Pancreas (tissue), 10 donors: ENCODE measurements around the gene ZCCHC14. TPM values are rescaled to one million over a fixed set of nuclear protein-coding genes. Genes with fewer than 3 reads are reported as not detected.
"Not testable (repeated sequence)": the region's sequence is repeated elsewhere in the genome, so short reads cannot be mapped to it uniquely, and the experiment has no call there.

Experiments
- ATAC-seq, 4 donors: fragments of 200-7000 bp; cut with Tn5 transposase; one replicate each; pipeline versions ENCODE4 v1.8.0 to v1.9.1; 2020; ENCODE audit warnings: mild to moderate bottlenecking in 4 of 4, moderate library complexity in 4 of 4
- DNase-seq, 6 donors: peaks; one replicate each; pipeline ENCODE4 v3.0.0-alpha.2; 2020
- FAIRE-seq: peaks from 2 replicates; lab custom pipeline; 2012; peaks lifted over from hg19 to GRCh38; lab: Jason Lieb, UNC
- H3K27ac ChIP-seq, 4 donors: fragments of 200-600 bp; sonication (generic); 1 replicate in 3 of 4; 2 replicates in 1 of 4; pipeline versions ENCODE4 v1.5.0 to v1.8.0; 2020
- H3K27me3 ChIP-seq, 4 donors: fragments of 200-600 bp; one replicate each; pipeline ENCODE4 v1.8.0; 2021
- H3K36me3 ChIP-seq, 3 donors: fragments of 200-600 bp; sonication (generic) in 1 of 3; one replicate each; pipeline versions ENCODE4 v1.5.0 to v1.8.0; 2020 to 2021
- H3K4me1 ChIP-seq, 3 donors: fragments of 200-600 bp; one replicate each; pipeline ENCODE4 v1.8.0; 2021
- H3K4me3 ChIP-seq, 4 donors: fragments of 200-600 bp; sonication (generic) in 2 of 4; one replicate each; pipeline versions ENCODE4 v1.5.0 to v1.8.0; 2020 to 2021
- H3K9me3 ChIP-seq, 4 donors: fragments of 200-600 bp; one replicate each; pipeline ENCODE4 v1.8.0; 2021
- WGBS, 2 donors: extraction: QIAGEN DNeasy Blood & Tissue Kit; methylation state at CpG; one replicate each; pipeline ENCODE4 v1.1.7; 2013; 5-methylcytosine and 5-hydroxymethylcytosine counted together
- intact Hi-C, 3 donors: fragments of 100-400 bp; cut with DNase I; formaldehyde crosslinking; loops; one replicate each; pipeline versions ENCODE4 v1.11.1 to v1.14.2; 2022
- polyA plus RNA-seq, 2 donors: library from polyadenylated mRNA; stranded (reverse); fragments of 200-250 nt; gene quantifications; one replicate each; pipeline ENCODE4 v1.2.3, GENCODE V29; 2013
- total RNA-seq, 6 donors: library from RNA; stranded (reverse); fragmentation: NEBNext Ultra II Directional in 4 of 6; extraction: Animal tissue kit (Norgen Biotek cat#: 25700) in 4 of 6; gene quantifications; one replicate each; pipeline versions ENCODE4 v1.2.1 to v1.2.4, GENCODE V29; 2021 to 2023
- TF ChIP-seq, protein P1 (sequence below), 4 donors: fragments of 200-600 bp; sonication (generic) in 3 of 4; IDR thresholded peaks; one replicate each; pipeline versions ENCODE4 v1.5.0 to v1.8.0; 2021; ENCODE audit warnings: antibody characterized with exemption in 4 of 4
- donor health status: healthy with polysubstance abuse.
- donor health status: DM: no; HTN: no; CAD: no; lungs with moderate emphysema.
- donor health status: DM: no; HTN: no; CAD: no.
- donor health status: control.
- donor health status: control.
- donor health status: Bipolar disorder and iron deficiency.
- donor health status: DM: yes; HTN: yes; CAD: no.
- donor health status: DM: no; HTN: no; CAD: no.
- donor health status: DM: no; HTN: no; CAD: no.
- donor health status: DM: yes; HTN: yes; CAD: no.

Gene ZCCHC14
- total and polyA plus RNA-seq, 8 donors = 10.7 to 20.0 (median 12.8) TPM

DNA sequence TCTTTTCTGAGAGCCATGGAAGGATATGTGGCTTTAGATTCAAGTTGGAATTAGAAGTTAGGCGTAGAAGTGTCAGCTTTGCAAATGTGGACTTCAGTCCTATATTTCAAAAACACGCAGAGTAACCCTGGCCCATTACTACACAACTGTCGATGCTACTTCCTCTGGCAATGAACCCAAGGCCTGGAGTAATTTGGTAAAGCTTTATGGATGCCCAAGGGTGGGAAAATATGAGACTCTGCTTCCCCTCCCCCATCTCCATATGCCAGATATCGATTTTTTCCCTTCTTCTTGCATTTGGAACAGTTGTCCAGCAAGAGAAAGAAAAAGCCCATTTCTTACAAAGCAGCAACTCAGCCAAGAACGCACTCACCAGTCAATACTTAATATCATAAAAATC is 103.6 kb downstream of the ZCCHC14 start:
- DNase-seq = peak in 2 of 6 donors; percentile 37 to 64

DNA sequence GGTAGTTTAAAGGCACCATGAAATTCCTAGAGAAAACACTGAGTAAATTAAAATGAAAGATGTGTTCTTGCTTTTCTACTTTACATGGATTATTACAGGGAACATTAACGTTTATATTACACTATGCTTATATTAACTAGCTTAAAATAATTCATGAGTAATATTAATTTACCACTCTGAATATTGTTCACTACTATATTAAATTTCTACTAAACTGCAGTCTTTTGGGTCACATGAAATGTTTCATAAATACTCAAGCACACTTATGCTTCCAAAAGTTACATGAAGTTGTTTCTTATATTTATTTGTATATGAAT is 104.0 kb downstream of the ZCCHC14 start:
- Histone ChIP-seq H3K27me3 (no peaks in the 10 kb centered on the region), H3K36me3 (no peaks in the 10 kb centered on the region), H3K9me3 (no peaks in the 10 kb centered on the region), H3K27ac (peak overlapping the region; percentile 60 to 97 (median 91)), H3K4me1 (peaks cover 20 to 44% (median 25%) of the 10 kb centered on the region in 3 donors), H3K4me3 (no peak overlapping the region)
- TF ChIP-seq, protein P1, sequence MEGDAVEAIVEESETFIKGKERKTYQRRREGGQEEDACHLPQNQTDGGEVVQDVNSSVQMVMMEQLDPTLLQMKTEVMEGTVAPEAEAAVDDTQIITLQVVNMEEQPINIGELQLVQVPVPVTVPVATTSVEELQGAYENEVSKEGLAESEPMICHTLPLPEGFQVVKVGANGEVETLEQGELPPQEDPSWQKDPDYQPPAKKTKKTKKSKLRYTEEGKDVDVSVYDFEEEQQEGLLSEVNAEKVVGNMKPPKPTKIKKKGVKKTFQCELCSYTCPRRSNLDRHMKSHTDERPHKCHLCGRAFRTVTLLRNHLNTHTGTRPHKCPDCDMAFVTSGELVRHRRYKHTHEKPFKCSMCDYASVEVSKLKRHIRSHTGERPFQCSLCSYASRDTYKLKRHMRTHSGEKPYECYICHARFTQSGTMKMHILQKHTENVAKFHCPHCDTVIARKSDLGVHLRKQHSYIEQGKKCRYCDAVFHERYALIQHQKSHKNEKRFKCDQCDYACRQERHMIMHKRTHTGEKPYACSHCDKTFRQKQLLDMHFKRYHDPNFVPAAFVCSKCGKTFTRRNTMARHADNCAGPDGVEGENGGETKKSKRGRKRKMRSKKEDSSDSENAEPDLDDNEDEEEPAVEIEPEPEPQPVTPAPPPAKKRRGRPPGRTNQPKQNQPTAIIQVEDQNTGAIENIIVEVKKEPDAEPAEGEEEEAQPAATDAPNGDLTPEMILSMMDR (IDR thresholded peaks at IDR 0.05) = no peak
- WGBS, 2 donors = 5 to 10% methylated on average over 1 of the region's 1 CpG
- FAIRE-seq (no peak), ATAC-seq (no peak), DNase-seq (no peak)
- intact Hi-C loops = loop anchor here in 1 of 3 donors (10.0 kb wide), 1 partner anchor 64 kb away; no protein-coding TSS in a partner anchor

More for the DNA sequence above, 103.6 kb downstream of the ZCCHC14 start:
- H3K4me3 ChIP-seq = no peak overlapping the region
- H3K9me3 ChIP-seq = no peaks in the 10 kb centered on the region
- no peaks in the 10 kb centered on the region for H3K36me3 ChIP-seq
- no peak for FAIRE-seq
- H3K4me1 ChIP-seq = peaks cover 23 to 49% (median 30%) of the 10 kb centered on the region in 3 donors
- 35 to 46% methylated on average over 5 of the region's 5 CpGs for WGBS, 2 donors
- H3K27me3 ChIP-seq = no peaks in the 10 kb centered on the region
- ATAC-seq = no peak
- TF ChIP-seq, protein P1 (IDR thresholded peaks at IDR 0.05) = no peak
- H3K27ac ChIP-seq = peak overlapping the region in 3 of 4 donors; percentile 60 to 97 (median 93)
- intact Hi-C loops = loop anchor here in 1 of 3 donors (10.0 kb wide), 1 partner anchor 64 kb away; no protein-coding TSS in a partner anchor

DNA sequence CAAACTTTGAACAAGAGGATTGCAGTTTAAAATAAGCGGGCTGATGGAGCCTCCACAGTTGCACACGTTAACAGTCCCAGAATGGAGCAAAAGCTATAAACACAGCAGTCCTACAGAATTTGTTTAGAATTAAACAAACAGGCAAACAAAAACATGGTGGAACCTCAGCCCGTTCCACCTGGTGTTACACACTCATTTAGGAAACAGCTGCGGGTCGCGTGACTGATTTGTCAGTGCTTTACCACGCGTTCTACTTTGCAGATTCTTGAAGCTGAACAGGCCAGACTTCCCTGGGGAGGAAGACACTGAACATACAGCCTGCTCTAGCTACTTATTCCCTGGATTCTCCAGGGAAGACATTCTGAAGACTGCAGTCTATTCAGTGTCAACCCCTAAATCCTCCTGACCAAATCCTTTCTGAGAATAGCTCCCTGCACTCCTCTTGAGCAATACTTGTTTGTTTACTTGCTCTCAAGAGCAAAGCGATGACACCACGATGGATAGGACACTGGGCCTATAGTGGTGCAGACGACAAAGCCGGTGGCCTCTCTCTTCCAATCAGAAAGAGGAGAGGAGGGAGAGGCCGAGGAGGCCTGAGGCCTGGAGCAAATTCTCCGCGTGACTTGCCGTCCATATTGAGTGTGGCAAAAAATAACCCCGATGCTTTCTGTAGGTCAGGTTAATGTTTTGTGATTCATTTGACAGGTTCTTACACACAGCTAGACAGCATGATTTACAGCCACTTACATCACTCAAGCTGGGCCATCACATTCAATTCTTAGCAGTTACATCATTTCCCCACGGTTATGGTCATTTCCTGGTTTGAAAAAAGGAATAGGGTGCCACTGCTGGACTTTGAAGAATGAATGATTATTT is 104.6 kb downstream of the ZCCHC14 start:
- FAIRE-seq (peak; percentile 97), ATAC-seq (peak; percentile 59 to 76 (median 72)), DNase-seq (peak; percentile 73 to 97 (median 94))
- Histone ChIP-seq H3K27me3 (no peaks in the 10 kb centered on the region), H3K4me1 (peaks cover 16 to 38% (median 19%) of the 10 kb centered on the region in 3 donors), H3K36me3 (no peaks in the 10 kb centered on the region), H3K4me3 (no peak overlapping the region), H3K27ac (peak overlapping the region; percentile 60 to 97 (median 91)), H3K9me3 (no peaks in the 10 kb centered on the region)
- 10 to 12% methylated on average over 18 of the region's 18 CpGs for WGBS, 2 donors
- intact Hi-C loops = loop anchor here in 1 of 3 donors (10.0 kb wide), 1 partner anchor 63 kb away; no protein-coding TSS in a partner anchor
- TF ChIP-seq, protein P1 (IDR thresholded peaks at IDR 0.05) = no peak

DNA sequence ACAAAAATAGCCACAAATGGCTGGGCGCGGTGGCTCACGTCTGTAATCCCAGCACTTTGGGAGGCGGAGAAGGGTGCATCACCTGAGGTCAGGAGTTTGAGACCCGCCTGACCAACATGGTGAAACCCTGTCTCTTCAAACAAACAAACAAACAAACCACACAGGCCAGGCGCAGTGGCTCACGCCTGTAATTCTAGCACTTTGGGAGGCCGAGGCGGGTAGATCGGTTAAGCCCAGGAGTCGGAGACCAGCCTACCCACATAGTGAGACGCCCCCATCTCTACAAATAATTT is 108.0 kb downstream of the ZCCHC14 start:
- H3K9me3 ChIP-seq, H3K27me3 ChIP-seq, H3K36me3 ChIP-seq, ATAC-seq, DNase-seq, FAIRE-seq: not testable (repeated sequence)
- H3K4me1 ChIP-seq = peaks cover 25 to 41% (median 25%) of the 10 kb centered on the region in 3 donors
- H3K27ac ChIP-seq = peak overlapping the region; percentile 73 to 88 (median 80)
- intact Hi-C loops = loop anchor here in 1 of 3 donors (10.0 kb wide), 1 partner anchor 60 kb away; no protein-coding TSS in a partner anchor
- H3K4me3 ChIP-seq = peak overlapping the region in 3 of 4 donors; percentile 72 to 79 (median 73)
- 86 to 91% methylated on average over 12 of the region's 12 CpGs for WGBS, 2 donors

DNA sequence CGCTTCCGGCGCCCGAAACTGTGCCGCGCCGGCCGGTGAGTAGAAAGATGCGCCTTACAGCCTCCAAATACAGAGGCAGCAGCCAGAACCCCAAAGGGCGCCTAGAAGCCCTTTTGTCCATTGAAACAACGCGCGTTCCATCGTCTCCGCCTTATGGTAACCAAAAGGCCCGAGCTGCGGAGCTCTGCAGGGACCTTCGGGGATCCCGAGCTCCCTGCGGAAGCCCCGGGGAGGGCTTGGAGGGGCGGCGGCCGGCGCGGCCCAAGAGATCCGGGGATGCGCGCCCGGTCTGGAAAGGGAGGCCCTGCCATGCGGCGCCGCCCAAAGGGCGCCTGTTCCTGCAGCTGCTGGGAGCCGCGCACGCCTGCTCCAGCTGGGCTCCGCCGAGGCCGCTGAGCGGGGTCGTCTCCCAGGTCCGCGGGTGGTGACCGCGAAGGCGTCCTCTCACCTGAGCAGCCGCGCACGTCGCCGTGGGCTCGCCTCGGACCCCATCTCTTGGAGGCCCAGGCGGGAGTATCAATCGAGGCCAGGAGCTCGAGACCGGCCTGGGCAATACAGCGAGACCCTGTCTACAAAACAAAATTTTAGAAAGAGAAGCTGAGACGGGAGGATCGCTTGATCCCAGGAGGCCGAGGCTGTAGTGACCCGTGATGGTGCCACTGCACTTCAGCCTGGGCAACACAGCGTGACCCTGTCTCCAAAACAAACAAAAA is 108.5 kb downstream of the ZCCHC14 start:
- H3K4me3 ChIP-seq = peak overlapping the region; percentile 45 to 79 (median 72)
- WGBS, 2 donors = 9% methylated on average over 57 to 64 of the region's 64 CpGs
- intact Hi-C loops = loop anchor here in 1 of 3 donors (10.0 kb wide), 1 partner anchor 60 kb away; no protein-coding TSS in a partner anchor
- ATAC-seq (peak; percentile 11 to 41 (median 36)), DNase-seq (peak in 3 of 6 donors; percentile 68 to 89 (median 80)), FAIRE-seq (no peak)
- no peaks in the 10 kb centered on the region for H3K9me3 ChIP-seq
- peak overlapping the region; percentile 73 to 88 (median 80) for H3K27ac ChIP-seq
- no peaks in the 10 kb centered on the region for H3K27me3 ChIP-seq
- peaks cover 25 to 38% (median 25%) of the 10 kb centered on the region in 3 donors for H3K4me1 ChIP-seq
- TF ChIP-seq, protein P1 (IDR thresholded peaks at IDR 0.05) = no peak
- H3K36me3 ChIP-seq = no peaks in the 10 kb centered on the region
